Activated T-cell treated with anti-CD3 and anti-CD28 coated beads, Interleukin-2, amount 50 U/mL, for 72 hours (primary cell): ENCODE results near the gene PITPNB. TPM values are rescaled to one million over a fixed set of nuclear protein-coding genes. Genes with fewer than 3 reads are reported as not detected.
A peak's percentile ranks its signal among the peaks of the same experiment; 100 is the strongest.

Source experiments
- ATAC-seq, 2 donors: fragments of 150-1000 bp; cut with Tn5 transposase; replicated peaks in 1 of 2; 2 replicates each; pipeline ENCODE4 v1.10.0; 2021; ENCODE audit warnings: moderate library complexity in 2 of 2, mild to moderate bottlenecking in 1 of 2
- DNase-seq, 2 donors: peaks; one replicate each; pipeline ENCODE4 v3.0.0; 2021 to 2022; ENCODE audit warnings: mixed read lengths in 1 of 2
- H3K27ac Mint-ChIP-seq: one replicate; pipeline ENCODE4 v1.8.0; 2022; ENCODE audit warnings: mild to moderate bottlenecking, moderate library complexity, mixed read lengths
- H3K27me3 Mint-ChIP-seq: one replicate; pipeline ENCODE4 v1.8.0; 2022; ENCODE audit warnings: low read depth, mixed read lengths
- H3K36me3 Mint-ChIP-seq, 2 donors: one replicate each; pipeline ENCODE4 v1.8.0; 2022; ENCODE audit warnings: mixed read lengths in 2 of 2, mild to moderate bottlenecking in 1 of 2; ENCODE audit not compliant: insufficient read depth in 2 of 2
- H3K4me1 Mint-ChIP-seq: one replicate; pipeline ENCODE4 v1.8.0; 2022; ENCODE audit warnings: low read depth, mixed read lengths
- H3K4me3 Mint-ChIP-seq, 2 donors: one replicate each; pipeline ENCODE4 v1.8.0; 2022; ENCODE audit warnings: mild to moderate bottlenecking in 2 of 2, mixed read lengths in 2 of 2, moderate library complexity in 2 of 2
- H3K9me3 Mint-ChIP-seq, 2 donors: one replicate each; pipeline ENCODE4 v1.8.0; 2022; ENCODE audit warnings: mixed read lengths in 2 of 2
- total RNA-seq, 2 donors: library from RNA; stranded (reverse); gene quantifications; one replicate each; pipeline ENCODE4 v1.2.3, GENCODE V29; 2022

The PITPNB gene
- total RNA-seq, 2 donors from 2014 or later = 97.2 to 102 TPM

- Mint-ChIP-seq H3K27ac (no peak overlapping the region), H3K4me1 (peaks cover 9% of the 10 kb centered on the region), H3K36me3 (no peaks in the 10 kb centered on the region), H3K4me3 (no peak overlapping the region), H3K27me3 (peaks cover 19% of the 10 kb centered on the region), H3K9me3 (no peaks in the 10 kb centered on the region)
- DNase-seq (no peak), ATAC-seq (no peak)
Observed at GRCh38 chr22:27803841-27804415, 115.1 kb downstream of the PITPNB start.

- Mint-ChIP-seq H3K9me3 (no peaks in the 10 kb centered on the region), H3K4me1 (peaks cover 9% of the 10 kb centered on the region), H3K4me3 (peak overlapping the region; percentile 82 to 84), H3K27me3 (peaks cover 19% of the 10 kb centered on the region), H3K27ac (no peak overlapping the region), H3K36me3 (no peaks in the 10 kb centered on the region)
- ATAC-seq (peak; percentile 5 to 6), DNase-seq (peak in 1 of 2 donors; percentile 4)
Observed at GRCh38 chr22:27802346-27803073, 116.5 kb downstream of the PITPNB start.

Other genes with a start within 250 kb of the PITPNB start
- under 1 TPM; 0.02 to 0.14 TPM for gene MN1, start 117.5 kb downstream of the PITPNB start, total RNA-seq